CD14-positive monocyte (primary cell): ENCODE measurements around the gene BCL3. TPM values are rescaled to one million over a fixed set of nuclear protein-coding genes. Genes with fewer than 3 reads are reported as not detected.

Source experiments
- DNase-seq, 3 donors: peaks; one replicate each; pipeline ENCODE4 v3.0.0-alpha.2; 2011 to 2022
- H2AFZ ChIP-seq: 2 replicates; pipeline ENCODE4 v1.6.0; 2012; ENCODE audit warnings: mild to moderate bottlenecking, low read depth, low read length, inconsistent platforms; ENCODE audit not compliant: insufficient read depth, poor library complexity, severe bottlenecking
- H3K27ac ChIP-seq, 2 donors: 1 replicate in 1 of 2; 2 replicates in 1 of 2; pipeline ENCODE4 v1.5.1; 2012 to 2013; ENCODE audit warnings: low read length in 2 of 2, control low read depth in 1 of 2, inconsistent platforms in 1 of 2, low read depth in 1 of 2, mild to moderate bottlenecking in 1 of 2
- H3K27me3 ChIP-seq, 2 donors: one replicate each; pipeline versions ENCODE4 v1.6.0 to v1.6.1; 2011 to 2013; ENCODE audit warnings: low read length in 2 of 2; ENCODE audit not compliant: control insufficient read depth in 2 of 2, insufficient read depth in 2 of 2
- H3K36me3 ChIP-seq, 2 donors: replicated peaks in 1 of 2; 1 replicate in 1 of 2; 2 replicates in 1 of 2; pipeline versions ENCODE4 v1.5.1 to v1.6.1; 2012 to 2013; ENCODE audit warnings: low read length in 2 of 2, control low read depth in 1 of 2, inconsistent platforms in 1 of 2, mild to moderate bottlenecking in 1 of 2; ENCODE audit not compliant: insufficient read depth in 2 of 2, control insufficient read depth in 1 of 2
- H3K4me1 ChIP-seq, 2 donors: 1 replicate in 1 of 2; 2 replicates in 1 of 2; pipeline versions ENCODE4 v1.5.1 to v1.6.1; 2012 to 2013; ENCODE audit warnings: low read length in 2 of 2, control low read depth in 1 of 2, inconsistent platforms in 1 of 2, mild to moderate bottlenecking in 1 of 2, moderate library complexity in 1 of 2; ENCODE audit not compliant: insufficient read depth in 2 of 2, control insufficient read depth in 1 of 2
- H3K4me2 ChIP-seq: replicated peaks from 2 replicates; pipeline ENCODE3; 2012; ENCODE audit warnings: low read length, moderate library complexity, mild to moderate bottlenecking; ENCODE audit not compliant: poor library complexity, severe bottlenecking; ENCODE audit errors: extremely low read depth
- H3K4me3 ChIP-seq, 3 experiments: fragments of 200-600 bp in 1 of 3; sonication (generic) in 1 of 3; replicated peaks in 1 of 3; 1 replicate in 2 of 3; 2 replicates in 1 of 3; pipeline ENCODE4 v1.5.1; 2011 to 2013; ENCODE audit warnings: low read length in 3 of 3, mild to moderate bottlenecking in 3 of 3, control low read depth in 2 of 3, low read depth in 2 of 3, inconsistent platforms in 1 of 3, moderate library complexity in 1 of 3
- H3K79me2 ChIP-seq: 2 replicates; pipeline ENCODE4 v1.6.0; 2012; ENCODE audit warnings: mild to moderate bottlenecking, control low read depth, inconsistent platforms, low read length, moderate library complexity; ENCODE audit not compliant: insufficient read depth
- H3K9ac ChIP-seq: 2 replicates; pipeline ENCODE4 v1.6.0; 2017; ENCODE audit warnings: low read length, mild to moderate bottlenecking; ENCODE audit not compliant: insufficient read depth, poor library complexity, severe bottlenecking
- H3K9me3 ChIP-seq, 2 donors: replicated peaks in 1 of 2; 1 replicate in 1 of 2; 2 replicates in 1 of 2; pipeline versions ENCODE4 v1.5.1 to v1.6.1; 2012 to 2013; ENCODE audit warnings: low read length in 2 of 2, control low read depth in 1 of 2; ENCODE audit not compliant: control insufficient read depth in 1 of 2, insufficient read depth in 1 of 2
- H4K20me1 ChIP-seq: 2 replicates; pipeline ENCODE4 v1.6.0; 2012; ENCODE audit warnings: mild to moderate bottlenecking, low read length, control low read depth, moderate library complexity; ENCODE audit not compliant: insufficient read depth
- H3K27ac Mint-ChIP-seq, 7 donors: one replicate each; pipeline ENCODE4 v1.8.0; 2020; ENCODE audit warnings: mild to moderate bottlenecking in 7 of 7, mixed read lengths in 7 of 7, moderate library complexity in 6 of 7, inconsistent platforms in 2 of 7
- H3K27me3 Mint-ChIP-seq, 3 donors: one replicate each; pipeline ENCODE4 v1.8.0; 2021 to 2022; ENCODE audit warnings: low read depth in 3 of 3, mild to moderate bottlenecking in 3 of 3, mixed read lengths in 3 of 3, moderate library complexity in 3 of 3, inconsistent platforms in 1 of 3
- H3K36me3 Mint-ChIP-seq, 2 donors: one replicate each; pipeline ENCODE4 v1.8.0; 2020; ENCODE audit warnings: mixed read lengths in 2 of 2, inconsistent platforms in 1 of 2, mild to moderate bottlenecking in 1 of 2
- H3K4me1 Mint-ChIP-seq: one replicate; pipeline ENCODE4 v1.8.0; 2020; ENCODE audit warnings: mild to moderate bottlenecking, mixed read lengths
- H3K4me3 Mint-ChIP-seq, 2 donors: one replicate each; pipeline ENCODE4 v1.8.0; 2020; ENCODE audit warnings: mild to moderate bottlenecking in 2 of 2, mixed read lengths in 2 of 2, moderate library complexity in 1 of 2
- H3K9me3 Mint-ChIP-seq, 7 donors: one replicate each; pipeline ENCODE4 v1.8.0; 2020 to 2022; ENCODE audit warnings: mixed read lengths in 7 of 7, mild to moderate bottlenecking in 6 of 7, moderate library complexity in 6 of 7, inconsistent platforms in 2 of 7
- WGBS: methylation state at CpG from one replicate; pipeline ENCODE4 v1.1.5; 2013; ENCODE audit warnings: missing lambda C conversion rate; ENCODE audit not compliant: insufficient coverage; 5-methylcytosine and 5-hydroxymethylcytosine counted together
- intact Hi-C, 2 donors: fragments of 100-400 bp; cut with micrococcal nuclease; formaldehyde crosslinking; loops; one replicate each; pipeline versions ENCODE4 v1.15.0 to v1.15.1; 2023
- polyA plus RNA-seq, 3 donors: library from polyadenylated mRNA; depleted of rRNA in 1 of 3; unstranded in 2 of 3; stranded (reverse) in 1 of 3; fragments of 300-500 nt in 2 of 3; fragments of >200 nt in 1 of 3; fragmentation: Illumina TruSeq in 2 of 3; gene quantifications; 1 replicate in 2 of 3; 2 replicates in 1 of 3; pipeline ENCODE4 v1.2.3, GENCODE V29; 2012 to 2021
- TF ChIP-seq, protein P1 (sequence below): fragments of 200-600 bp; IDR thresholded peaks from one replicate; pipeline ENCODE4 v1.8.0; 2022; ENCODE audit warnings: antibody characterized with exemption, mild to moderate bottlenecking

Gene BCL3
- polyA plus RNA-seq, 3 donors, result 18.7 to 160 (median 23.1) TPM

DNA sequence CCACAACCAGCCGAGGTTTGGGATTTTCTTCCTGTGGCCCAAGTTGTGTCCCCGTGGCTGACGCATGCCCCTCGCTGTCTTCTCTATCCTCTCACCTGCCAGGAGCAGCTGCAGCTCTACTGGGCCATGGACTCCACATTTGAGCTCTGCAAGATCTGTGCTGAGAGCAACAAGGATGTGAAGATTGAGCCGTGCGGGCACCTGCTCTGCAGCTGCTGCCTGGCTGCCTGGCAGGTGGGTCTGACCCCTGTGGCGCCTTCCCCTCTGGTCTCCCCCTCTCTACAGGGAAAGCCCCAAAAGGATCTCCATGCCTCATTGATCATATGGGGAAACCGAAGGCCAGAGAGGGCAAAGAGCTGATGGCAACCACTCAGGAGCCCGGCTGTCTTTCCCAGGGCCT is 43.8 kb downstream of the BCL3 start:
- H3K9ac ChIP-seq, result no peak overlapping the region
- DNase-seq, result no peak
- no peaks in the 10 kb centered on the region for H3K79me2 ChIP-seq
- intact Hi-C loops, result no loop called here
- Mint-ChIP-seq H3K27ac (no peak overlapping the region), H3K27me3 (peaks cover 2 to 10% (median 4%) of the 10 kb centered on the region in 3 donors), H3K4me3 (no peak overlapping the region), H3K4me1 (peaks cover 2% of the 10 kb centered on the region), H3K9me3 (no peaks in the 10 kb centered on the region), H3K36me3 (no peaks in the 10 kb centered on the region)
- H4K20me1 ChIP-seq, result no peaks in the 10 kb centered on the region
- TF ChIP-seq, protein P1, sequence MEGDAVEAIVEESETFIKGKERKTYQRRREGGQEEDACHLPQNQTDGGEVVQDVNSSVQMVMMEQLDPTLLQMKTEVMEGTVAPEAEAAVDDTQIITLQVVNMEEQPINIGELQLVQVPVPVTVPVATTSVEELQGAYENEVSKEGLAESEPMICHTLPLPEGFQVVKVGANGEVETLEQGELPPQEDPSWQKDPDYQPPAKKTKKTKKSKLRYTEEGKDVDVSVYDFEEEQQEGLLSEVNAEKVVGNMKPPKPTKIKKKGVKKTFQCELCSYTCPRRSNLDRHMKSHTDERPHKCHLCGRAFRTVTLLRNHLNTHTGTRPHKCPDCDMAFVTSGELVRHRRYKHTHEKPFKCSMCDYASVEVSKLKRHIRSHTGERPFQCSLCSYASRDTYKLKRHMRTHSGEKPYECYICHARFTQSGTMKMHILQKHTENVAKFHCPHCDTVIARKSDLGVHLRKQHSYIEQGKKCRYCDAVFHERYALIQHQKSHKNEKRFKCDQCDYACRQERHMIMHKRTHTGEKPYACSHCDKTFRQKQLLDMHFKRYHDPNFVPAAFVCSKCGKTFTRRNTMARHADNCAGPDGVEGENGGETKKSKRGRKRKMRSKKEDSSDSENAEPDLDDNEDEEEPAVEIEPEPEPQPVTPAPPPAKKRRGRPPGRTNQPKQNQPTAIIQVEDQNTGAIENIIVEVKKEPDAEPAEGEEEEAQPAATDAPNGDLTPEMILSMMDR, result no peak
- no peaks in the 10 kb centered on the region for H3K36me3 ChIP-seq
- H3K4me2 ChIP-seq, result no peak overlapping the region
- H3K9me3 ChIP-seq, result no peaks in the 10 kb centered on the region
- 88% methylated on average over 8 of the region's 9 CpGs for WGBS
- H3K4me1 ChIP-seq, result no peaks in the 10 kb centered on the region
- H2AFZ ChIP-seq, result no peak overlapping the region
- no peak overlapping the region for H3K27ac ChIP-seq
- no peaks in the 10 kb centered on the region for H3K27me3 ChIP-seq
- H3K4me3 ChIP-seq, result no peak overlapping the region

DNA sequence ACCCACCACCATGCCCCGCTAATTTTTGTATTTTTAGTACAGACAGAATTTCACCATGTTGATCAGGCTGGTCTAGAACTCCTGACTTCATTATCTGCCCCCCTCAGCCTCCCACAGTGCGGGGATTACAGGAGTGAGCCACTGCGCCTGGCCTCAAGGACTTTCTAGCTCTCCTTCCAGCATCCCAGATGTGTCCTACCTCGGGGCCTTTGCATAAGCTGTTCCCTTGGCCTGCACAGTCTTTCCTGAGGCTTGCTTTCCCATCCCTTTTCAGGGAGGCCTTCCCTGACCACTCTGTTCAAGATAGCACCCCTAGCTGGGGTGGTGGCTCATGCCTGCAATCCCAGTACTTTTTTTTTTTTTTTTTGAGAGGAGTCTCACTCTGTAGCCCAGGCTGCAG is 46.1 kb downstream of the BCL3 start:
- Histone ChIP-seq H3K79me2 (no peaks in the 10 kb centered on the region), H3K9me3 (no peaks in the 10 kb centered on the region), H4K20me1 (no peaks in the 10 kb centered on the region), H3K4me1 (no peaks in the 10 kb centered on the region), H3K27ac (no peak overlapping the region), H3K4me3 (no peak overlapping the region), H3K27me3 (no peaks in the 10 kb centered on the region), H2AFZ (no peak overlapping the region), H3K9ac (no peak overlapping the region), H3K36me3 (no peaks in the 10 kb centered on the region), H3K4me2 (no peak overlapping the region)
- TF ChIP-seq, protein P1, result no peak
- H3K4me3 Mint-ChIP-seq, result no peak overlapping the region
- WGBS, result 96% methylated on average over 3 of the region's 4 CpGs
- H3K27me3 Mint-ChIP-seq, result peaks cover 2 to 15% (median 2%) of the 10 kb centered on the region in 3 donors
- no peaks in the 10 kb centered on the region for H3K36me3 Mint-ChIP-seq
- peaks cover 2% of the 10 kb centered on the region for H3K4me1 Mint-ChIP-seq
- H3K27ac Mint-ChIP-seq, result peak overlapping the region in 1 of 7 donors; percentile 41
- intact Hi-C loops, result no loop called here
- no peaks in the 10 kb centered on the region for H3K9me3 Mint-ChIP-seq
- no peak for DNase-seq
